ENCODE results near the gene HSP90AB1.

DNA sequence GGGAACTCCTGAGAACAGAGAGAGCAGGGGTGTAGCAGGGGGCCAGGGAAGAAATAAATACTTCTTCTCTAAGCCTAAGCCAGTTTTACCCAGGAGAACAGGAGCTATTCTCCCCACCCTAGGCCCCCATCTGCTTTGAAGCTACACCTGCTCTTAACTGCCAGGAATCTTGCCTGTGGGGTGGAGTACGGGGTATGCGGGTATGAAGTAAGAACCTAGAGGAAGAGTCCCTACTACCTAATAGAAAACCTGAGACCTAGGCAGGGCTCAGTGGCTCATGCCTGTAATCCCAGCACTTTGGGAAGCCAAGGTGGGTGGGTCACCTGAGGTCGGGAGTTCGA is 22.0 kb upstream of the HSP90AB1 start:
- TF ChIP-seq SIN3A (IDR thresholded peaks at IDR 0.05; ENCODE audit: borderline replicate concordance, insufficient read depth, low read length), result no peak
- no peak for TF ChIP-seq TAF1 (IDR thresholded peaks at IDR 0.05; ENCODE audit: borderline replicate concordance, insufficient read depth, low read length)
- TF ChIP-seq POLR2AphosphoS5 (IDR thresholded peaks at IDR 0.05; ENCODE audit: low read depth, low read length), result no peak
